ENCODE measurements around the gene NBPF3. TPM values are rescaled to one million over a fixed set of nuclear protein-coding genes. Genes with fewer than 3 reads are reported as not detected.
"Not testable (repeated sequence)": the region's sequence is repeated elsewhere in the genome, so short reads cannot be mapped to it uniquely, and the experiment has no call there.

NBPF3 gene
- polyA plus RNA-seq, 4 donors: 11.6 to 23.1 (median 17.1) TPM

DNA sequence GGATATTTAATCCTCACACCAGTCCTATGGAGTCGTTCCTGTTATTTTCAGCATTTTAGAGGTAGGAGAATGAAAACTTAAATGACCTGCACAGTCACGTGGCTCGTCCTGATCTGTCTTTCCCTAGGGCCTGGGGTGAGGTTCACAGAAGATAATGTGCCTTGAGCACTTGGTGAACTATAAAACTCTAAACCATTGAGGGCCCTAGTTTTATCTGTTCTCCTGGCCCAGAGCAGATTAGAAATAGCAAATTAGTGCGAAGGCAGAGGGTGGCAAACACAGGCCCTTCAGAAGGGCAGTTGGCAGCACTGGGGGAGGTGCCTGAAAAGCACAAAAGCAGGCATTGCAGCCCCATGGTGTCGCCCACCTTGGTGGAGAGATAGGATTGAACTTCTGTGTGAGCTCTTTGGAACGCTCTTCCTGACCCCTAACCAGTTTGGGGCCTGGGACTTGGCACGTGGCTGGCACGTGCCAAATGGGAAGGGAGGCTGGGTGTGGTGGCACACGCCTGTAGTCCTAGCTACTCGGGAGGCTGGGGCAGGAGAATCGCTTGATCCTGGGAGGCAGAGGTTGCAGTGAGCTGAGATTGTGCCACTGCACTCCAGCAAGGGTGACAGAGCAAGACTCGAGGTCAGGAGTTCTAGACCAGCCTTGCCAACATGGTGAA, 1.2 kb upstream of the NBPF3 start:
- DNase-seq (ENCODE audit: low read depth in 4 of 4, low spot score in 3 of 4): not testable (repeated sequence)

DNA sequence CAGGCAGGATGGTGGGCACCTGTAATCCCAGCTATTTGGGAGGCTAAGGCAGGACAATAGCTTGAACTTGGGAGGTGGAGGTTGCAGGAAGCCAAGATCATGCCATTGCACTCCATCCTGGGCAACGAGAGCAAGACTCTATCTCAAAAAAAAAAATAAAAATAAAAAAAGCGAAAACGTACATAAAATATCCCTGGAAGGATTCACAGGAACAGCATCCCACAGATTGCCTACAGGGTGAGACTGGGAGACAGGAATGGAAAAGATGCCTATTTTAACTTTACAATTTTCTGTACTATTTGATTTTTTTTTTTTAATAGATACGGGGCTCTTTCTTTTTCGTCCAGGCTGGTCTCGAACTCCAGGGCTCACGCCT, 604 bp upstream of the NBPF3 start:
- no peak for DNase-seq (ENCODE audit: low read depth in 4 of 4, low spot score in 3 of 4)

DNA sequence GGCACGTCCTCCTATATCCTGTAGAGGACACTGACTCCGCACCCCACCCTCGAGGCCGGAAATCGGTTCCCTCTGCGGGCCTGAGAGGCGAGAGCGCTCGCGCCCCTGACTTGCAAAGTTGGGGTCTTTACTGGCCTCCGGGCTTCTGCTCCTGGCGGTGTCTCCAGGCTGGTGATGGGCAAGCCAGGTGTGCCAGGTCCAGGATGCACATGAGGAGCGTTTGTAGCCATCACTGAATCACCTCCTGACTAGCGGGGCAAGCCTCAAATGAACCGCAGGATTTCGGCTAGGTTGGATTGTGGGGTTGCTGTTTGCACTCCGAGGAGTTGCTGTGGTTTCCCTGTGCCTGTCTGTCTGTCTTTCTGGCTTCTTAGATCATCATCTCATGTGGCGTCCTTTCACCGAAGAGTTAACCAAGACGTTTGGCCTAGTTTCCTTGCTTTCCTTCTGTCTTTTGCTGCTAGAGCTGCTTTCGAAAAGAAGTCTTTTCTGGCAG, 741 bp downstream of the NBPF3 start:
- not testable (repeated sequence) for DNase-seq (ENCODE audit: low read depth in 4 of 4, low spot score in 3 of 4)

DNA sequence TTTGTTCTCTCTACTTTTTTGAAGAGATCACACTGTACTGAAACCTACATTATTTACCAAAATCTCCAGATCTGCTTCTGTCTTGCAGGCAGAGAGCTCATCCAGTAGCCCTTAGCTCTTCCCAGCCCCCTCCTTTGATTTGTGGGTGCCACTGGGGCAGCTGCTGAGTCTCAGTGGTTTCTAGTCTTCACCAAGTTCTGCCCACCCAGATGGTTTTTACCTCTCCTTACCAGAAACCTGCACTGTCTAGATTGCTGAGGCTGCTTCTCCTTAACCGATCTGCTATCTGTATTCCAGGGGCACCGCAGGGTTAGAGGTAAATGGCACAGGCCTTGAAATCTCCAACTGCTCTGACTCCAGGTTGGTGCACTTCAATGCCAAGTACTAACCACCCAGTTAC, 6.7 kb downstream of the NBPF3 start:
- DNase-seq (ENCODE audit: low read depth in 4 of 4, low spot score in 3 of 4): not testable (repeated sequence)

DNA sequence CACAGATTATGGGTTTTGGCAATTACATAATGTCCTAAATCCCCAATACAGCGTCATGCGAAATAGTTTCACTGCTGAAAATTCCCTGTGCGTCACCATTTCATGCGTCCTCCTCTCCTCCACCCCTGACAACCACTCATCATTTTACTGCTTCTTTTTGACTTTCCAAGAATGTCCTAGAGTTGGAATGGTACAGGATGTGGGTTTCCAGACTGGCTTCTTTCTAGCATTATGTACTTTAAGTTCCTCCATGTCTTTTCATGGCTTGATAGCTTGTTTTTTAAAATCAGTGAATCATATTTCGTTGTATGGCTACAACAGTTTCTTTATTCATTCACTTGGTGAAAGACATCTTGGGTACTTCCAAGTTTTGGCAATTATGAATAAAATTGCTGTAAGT, 7.4 kb downstream of the NBPF3 start:
- DNase-seq (ENCODE audit: low read depth in 4 of 4, low spot score in 3 of 4): no peak

DNA sequence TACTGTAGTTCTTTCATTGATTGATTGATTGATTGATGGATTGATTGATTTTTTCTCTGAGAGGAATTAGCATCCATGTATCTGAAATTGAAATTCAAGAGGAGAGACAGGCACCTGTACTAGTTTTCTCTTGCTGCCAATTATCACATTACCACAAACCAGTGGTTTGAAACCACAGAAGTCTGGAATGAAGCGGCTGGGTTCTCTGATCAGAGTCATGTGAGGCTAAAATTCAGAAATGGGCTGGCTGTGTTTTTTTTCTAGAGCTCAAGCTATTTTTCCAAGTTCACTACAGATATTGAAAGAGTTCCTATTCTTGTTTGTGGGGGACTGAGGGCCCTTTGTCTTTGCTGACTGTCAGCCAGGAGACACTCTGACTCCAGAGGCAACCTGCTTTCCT, 10.0 kb downstream of the NBPF3 start:
- DNase-seq (ENCODE audit: low read depth in 4 of 4, low spot score in 3 of 4): no peak

DNA sequence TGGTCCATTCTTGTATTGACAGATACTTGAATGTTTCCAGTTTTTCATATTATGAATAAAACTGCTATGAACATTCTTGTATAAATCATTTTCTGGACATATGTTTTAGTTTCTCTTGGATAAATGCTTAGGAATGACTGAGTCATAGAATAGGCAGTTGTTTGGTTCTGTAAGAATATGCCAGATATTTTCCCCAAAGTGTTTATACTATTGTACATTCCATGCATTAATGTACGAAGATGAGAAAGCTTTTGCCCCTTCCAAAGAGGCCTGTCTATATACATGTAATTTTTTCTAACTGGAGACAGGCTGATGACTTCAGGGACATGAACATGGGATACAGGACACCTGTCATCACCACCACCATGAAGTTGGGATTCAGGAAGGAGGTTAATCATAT, 11.3 kb downstream of the NBPF3 start:
- DNase-seq (ENCODE audit: low read depth in 4 of 4, low spot score in 3 of 4): no peak

DNA sequence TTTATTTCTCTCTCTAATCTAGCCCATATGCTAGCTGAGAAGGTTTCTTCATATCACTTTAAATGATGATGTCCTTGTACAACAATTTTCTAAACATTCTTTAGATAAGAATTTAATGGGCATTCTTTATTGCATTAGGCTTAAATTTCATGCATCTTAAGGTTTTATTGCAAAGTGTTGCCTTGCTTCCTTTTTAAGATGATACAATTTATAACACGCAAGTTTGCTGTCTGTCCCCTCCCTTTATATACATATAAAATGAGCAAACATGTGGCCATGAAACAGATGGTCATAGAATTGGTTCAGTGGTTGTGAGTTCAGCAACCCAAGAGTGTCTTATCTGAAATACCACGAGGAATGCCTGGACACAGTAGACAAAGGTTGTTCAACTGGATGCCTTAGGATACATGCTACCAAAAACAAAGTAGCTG, 12.1 kb downstream of the NBPF3 start:
- DNase-seq (ENCODE audit: low read depth in 4 of 4, low spot score in 3 of 4): no peak

DNA sequence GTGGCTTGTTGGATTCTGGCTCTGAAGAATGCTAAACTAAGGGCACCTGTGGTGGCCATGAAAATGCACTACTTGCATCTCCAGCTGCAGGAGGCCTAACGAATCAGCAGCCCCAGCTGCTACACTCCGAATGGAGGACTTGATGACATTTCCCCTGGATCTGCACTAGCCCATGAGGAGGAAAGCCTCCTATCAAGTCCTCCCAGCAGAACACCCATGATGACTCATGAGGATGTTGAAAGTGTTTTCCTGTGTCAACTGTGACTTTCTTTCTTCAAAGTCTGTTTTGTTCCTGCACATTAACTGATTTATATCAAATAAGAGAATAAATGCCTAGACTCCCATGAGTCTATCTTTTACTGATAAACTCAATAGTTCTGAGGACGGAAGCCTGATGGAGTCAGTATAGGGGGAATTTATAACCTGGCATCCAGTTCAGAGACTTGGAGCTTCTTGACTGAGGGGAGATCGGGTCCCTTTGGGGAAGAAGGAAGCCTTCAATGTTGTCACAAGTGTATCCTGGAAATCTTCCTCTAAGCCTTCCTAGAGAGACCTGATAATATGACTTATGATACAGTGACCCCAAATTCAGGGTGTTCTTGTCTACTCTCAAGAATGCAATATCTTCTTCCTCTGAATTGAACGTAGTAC, 14.2 kb downstream of the NBPF3 start:
- not testable (repeated sequence) for DNase-seq (ENCODE audit: low read depth in 4 of 4, low spot score in 3 of 4)

DNA sequence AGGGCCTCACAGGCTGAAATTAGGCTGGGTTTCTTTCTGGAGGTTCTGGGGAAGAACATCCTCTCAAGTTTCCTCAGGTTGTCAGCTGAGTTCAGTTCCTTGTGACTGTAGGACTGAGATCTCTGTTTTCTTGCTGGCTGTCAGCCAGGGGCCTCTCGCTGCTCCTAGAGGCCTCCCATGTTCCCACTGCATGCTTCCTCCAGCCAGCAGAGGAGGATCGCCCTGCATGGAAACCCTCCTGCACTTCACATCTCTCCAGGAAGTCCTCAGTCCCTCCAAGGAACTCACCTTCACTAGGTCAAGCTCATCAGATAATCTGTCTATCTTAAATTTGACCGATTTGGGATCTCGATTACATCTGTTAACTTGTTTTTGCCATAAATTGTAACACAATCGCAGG, 15.0 kb downstream of the NBPF3 start:
- not testable (repeated sequence) for DNase-seq (ENCODE audit: low read depth in 4 of 4, low spot score in 3 of 4)

DNA sequence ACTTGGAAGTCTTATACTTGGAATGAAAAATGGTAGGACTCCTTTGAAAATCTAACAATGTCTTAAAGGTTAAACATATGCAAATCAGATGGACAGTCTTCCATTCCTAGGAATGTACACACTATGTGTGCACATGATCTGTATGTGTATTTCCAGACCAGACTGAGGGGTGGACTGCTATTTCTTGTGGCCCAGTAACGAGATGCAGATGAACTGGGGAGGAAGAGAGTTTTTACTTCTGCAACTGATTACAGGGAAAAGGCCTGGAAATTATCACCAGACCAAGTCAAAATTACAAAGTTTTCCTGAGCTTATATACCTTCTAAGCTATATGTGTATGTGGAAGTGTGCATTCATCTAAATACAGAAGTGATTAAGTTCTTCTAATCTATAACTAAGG, 17.7 kb downstream of the NBPF3 start:
- no peak for DNase-seq (ENCODE audit: low read depth in 4 of 4, low spot score in 3 of 4)

DNA sequence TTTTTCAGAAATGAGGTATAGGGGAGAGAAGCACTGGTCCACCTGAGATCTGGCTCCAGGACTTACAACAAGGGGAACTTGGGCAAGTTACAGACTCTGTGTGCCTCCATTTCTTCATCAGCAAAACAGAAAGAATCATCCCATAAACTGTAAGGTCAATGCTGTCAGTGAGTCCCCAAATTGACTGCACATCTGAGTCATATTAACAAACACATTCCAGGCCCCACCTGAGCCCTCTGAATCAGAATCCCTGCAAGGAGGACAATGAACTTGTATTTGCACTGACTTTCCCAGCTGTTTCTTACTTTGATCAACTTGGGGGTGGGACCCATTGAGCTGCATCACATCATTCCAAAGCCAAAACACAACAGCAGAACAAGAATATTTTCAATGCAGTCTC, 25.2 kb downstream of the NBPF3 start:
- not testable (repeated sequence) for DNase-seq (ENCODE audit: low read depth in 4 of 4, low spot score in 3 of 4)

DNA sequence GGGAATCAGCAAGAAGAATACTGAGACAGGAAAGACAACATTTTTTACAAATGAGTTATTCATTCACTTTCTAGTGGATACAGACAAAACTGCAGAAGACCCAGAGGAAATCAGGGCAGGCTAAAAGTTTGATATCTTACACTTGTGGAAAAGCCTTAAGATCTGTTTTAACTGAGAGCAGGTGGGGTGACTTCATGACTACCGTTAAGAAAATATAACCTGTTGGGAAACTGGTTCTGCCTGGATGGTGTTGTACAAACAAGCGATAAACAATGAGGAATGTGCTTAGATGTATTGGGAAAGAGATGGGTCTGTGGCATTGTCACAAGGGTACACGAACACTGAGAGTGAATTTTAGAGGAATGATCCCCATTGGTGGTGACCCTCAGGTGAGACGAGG, 28.0 kb downstream of the NBPF3 start:
- DNase-seq (ENCODE audit: low read depth in 4 of 4, low spot score in 3 of 4): not testable (repeated sequence)

DNA sequence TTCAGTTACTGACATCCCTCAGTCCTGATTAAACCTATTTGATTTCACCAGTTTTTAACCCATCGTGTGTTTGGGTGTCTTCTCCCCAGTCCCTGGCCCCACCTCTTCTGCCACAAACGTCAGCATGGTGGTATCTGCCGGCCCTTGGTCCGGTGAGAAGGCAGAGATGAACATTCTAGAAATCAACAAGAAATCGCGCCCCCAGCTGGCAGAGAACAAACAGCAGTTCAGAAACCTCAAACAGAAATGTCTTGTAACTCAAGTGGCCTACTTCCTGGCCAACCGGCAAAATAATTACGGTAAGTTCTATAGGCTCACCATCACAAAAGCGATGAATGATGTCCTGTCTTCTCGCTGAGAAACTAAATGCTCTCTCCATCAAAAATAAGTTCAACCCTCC, 28.7 kb downstream of the NBPF3 start:
- no peak for DNase-seq (ENCODE audit: low read depth in 4 of 4, low spot score in 3 of 4)

DNA sequence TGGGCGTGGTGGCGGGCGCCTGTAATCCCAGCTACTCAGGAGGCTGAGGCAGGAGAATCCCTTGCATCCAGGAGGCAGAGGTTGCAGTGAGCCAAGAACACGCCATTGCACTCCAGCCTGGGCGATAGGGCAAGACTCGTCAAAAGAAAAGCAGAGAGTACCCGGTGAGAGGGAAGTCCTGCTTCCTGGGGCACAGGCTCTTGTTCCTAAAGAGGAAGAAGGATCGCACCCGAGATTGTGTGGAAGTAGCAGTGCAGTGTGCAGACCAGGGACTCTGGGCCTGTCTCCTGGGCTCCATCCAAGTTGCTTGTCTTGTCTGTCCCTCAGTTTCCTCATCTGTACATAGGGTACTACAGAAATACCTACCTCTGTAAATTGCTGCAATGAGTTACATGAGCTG, 29.6 kb downstream of the NBPF3 start:
- DNase-seq (ENCODE audit: low read depth in 4 of 4, low spot score in 3 of 4): no peak

DNA sequence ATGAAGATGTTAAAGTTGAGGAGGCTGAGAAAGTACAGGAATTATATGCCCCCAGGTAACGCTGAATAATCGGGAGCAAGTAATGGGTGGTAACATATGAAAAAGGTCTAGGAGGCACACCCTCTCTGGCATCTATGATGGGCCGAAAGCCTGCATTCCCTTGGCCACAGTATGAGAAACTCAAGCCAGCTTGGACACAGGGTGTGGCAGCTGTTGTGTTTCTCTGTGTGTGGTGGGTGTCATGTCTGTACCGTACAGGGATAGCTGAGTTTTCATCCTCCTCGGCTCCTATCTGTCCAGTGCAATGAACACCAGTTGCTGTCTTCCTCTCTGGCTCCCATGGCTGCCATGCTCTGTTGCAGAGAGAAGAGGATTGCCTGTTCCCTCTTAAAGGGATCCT, 32.9 kb downstream of the NBPF3 start:
- DNase-seq (ENCODE audit: low read depth in 4 of 4, low spot score in 3 of 4): no peak

DNA sequence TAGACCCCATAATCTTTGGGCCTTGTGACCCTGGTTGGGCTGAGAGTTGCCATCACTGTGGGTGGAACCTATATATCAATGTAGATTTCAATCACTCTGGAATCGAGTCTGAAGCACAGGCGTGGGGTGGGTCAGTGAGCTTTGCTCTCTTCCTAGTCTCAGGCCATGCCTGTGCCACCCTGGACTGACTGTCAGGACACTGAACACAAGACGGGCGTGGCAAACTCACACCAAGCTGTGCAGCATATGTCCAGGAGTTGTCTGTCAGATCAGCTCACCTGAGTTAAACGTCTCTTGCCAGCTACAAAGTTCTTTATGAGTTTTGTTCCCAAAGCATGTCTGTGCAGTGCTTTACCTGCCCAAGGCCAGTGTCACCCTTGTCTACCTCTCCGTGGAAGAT, 38.4 kb downstream of the NBPF3 start:
- no peak for DNase-seq (ENCODE audit: low read depth in 4 of 4, low spot score in 3 of 4)

DNA sequence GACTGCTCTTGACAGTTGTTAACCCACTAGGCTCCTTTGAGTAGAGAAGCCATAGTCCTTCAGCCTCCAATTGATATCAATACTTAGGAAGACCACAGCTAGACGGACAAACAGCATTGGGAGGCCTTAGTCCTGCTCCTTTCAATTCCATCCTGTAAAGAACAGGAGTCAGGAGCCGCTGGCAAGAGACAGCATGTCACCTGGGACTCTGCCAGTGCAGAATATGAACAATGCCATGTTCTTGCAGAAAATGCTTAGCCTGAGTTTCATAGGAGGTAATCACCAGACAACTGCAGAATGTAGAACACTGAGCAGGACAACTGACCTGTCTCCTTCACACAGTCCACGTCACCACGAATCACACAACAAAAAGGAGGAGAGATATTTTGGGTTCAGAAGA, 43.9 kb downstream of the NBPF3 start:
- not testable (repeated sequence) for DNase-seq (ENCODE audit: low read depth in 4 of 4, low spot score in 3 of 4)

DNA sequence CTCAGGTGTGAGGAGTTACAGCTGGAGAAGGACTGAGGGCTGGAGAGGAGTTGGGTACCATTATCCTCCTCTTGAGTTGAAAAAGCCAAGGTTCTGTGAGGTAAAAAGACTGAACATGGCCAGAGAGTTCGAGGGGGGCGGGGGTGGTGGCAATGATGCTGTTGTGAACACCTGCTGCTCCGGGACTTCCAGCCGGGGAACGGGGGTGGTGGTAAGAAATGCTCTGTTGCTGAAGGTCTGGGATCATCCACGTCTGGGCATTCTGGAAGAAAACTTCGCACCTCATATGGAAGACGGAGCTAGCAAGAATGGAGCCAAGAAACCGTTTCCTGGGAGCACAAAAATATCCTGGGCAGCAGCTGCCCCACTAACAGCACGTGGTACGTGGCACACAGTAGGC, 49.2 kb downstream of the NBPF3 start:
- DNase-seq (ENCODE audit: low read depth in 4 of 4, low spot score in 3 of 4): no peak

DNA sequence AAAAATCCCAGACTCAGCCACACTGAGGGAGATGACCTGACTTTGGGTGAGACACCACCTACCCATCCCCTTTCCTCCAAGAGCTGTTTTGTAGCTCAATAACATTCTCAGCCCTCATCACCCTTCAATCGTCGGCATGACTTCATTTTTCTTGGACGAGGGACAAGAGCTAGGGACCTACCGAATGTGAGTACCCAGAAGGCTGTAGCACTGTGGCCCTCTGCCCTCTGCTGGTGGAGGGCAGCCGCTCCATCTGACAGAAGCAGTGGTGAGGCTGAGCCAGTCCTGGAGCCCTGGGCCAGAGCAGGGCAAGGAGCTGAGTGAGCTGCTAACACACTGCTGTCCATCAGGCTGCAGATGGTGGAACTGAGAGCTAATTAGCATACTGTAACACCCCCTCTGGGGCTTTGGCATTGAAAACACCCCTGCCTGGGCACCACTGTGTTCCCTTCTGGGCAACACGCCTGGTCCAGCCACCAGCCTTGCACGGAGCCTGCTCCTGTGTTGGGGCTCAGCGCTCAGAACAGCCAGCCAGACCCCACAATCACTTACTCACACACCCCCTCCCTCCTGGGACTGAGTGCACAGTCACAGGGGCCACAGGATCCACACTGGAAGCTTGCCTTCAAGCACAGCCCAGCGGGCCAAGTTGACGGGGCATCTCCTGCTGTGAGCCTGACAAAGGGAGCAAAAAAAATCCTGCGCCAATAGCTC, 51.0 kb downstream of the NBPF3 start:
- DNase-seq (ENCODE audit: low read depth in 4 of 4, low spot score in 3 of 4): no peak

DNA sequence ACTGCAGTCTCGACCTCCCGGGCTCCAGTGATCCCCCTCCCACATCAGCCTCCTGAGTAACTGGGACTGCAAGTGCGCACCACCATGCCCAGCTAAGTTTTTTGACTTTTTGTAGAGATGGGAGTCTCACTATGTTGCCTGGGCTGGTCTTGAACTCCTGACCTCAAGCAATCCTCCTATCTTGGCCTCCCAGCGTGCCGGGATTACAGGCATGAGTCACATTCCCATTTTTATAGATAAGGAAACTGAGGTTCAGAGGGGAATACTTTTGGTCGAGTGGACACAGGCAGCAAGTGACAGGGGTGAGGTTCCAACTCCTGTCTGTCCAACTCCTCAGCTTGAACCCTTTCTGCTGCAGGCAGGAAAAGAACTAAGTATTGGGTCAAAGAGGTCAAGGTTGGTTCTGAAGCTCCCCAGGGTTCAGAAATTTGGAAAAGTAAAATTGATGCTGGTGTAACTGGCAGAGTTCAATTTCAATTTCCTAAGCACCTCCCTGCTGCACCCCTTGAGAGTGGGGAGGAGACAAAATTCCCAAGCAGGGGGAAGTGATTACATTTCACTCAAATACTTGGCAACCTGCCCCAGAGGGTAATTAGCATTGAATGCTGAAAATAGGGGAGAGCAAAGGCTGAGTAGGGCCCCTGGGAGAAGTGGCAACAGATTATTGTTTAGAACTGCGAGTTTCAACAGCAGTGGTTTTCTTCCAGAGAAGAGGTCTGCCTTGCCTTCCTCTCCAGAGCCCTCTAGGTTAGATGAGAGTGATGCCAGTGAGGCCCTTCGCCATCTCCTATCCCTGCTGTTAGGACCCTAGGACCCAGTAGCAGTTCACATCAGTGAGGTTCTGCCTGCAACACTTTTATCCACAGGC, 51.8 kb downstream of the NBPF3 start:
- no peak for DNase-seq (ENCODE audit: low read depth in 4 of 4, low spot score in 3 of 4)

Data from left renal pelvis (tissue), 4 donors.